SKM-1 (cell line): ENCODE measurements around the gene MOB3A.

ENCODE experiments used
- DNase-seq: peaks from one replicate; lab custom pipeline; 2025; ENCODE audit not compliant: unreplicated experiment; lab: John Stamatoyannopoulos, UW

The MOB3A gene

GRCh38 chr19:2123682-2124387 lies 27.7 kb upstream of the MOB3A start:
- no peak for DNase-seq

GRCh38 chr19:2122982-2123381 lies 26.9 kb upstream of the MOB3A start:
- DNase-seq: no peak

GRCh38 chr19:2122251-2122650 lies 26.1 kb upstream of the MOB3A start:
- DNase-seq: no peak

GRCh38 chr19:2121416-2122051 lies 25.4 kb upstream of the MOB3A start:
- DNase-seq: no peak

GRCh38 chr19:2120821-2121220 lies 24.7 kb upstream of the MOB3A start:
- DNase-seq: no peak

- no peak for DNase-seq
Observed at GRCh38 chr19:2119921-2120785, 24.0 kb upstream of the MOB3A start.

- DNase-seq: no peak
Observed at GRCh38 chr19:2118438-2118837, 22.3 kb upstream of the MOB3A start.

- no peak for DNase-seq
Observed at GRCh38 chr19:2117215-2117960, 21.3 kb upstream of the MOB3A start.

- DNase-seq: no peak
Observed at GRCh38 chr19:2116507-2116906, 20.4 kb upstream of the MOB3A start.

- no peak for DNase-seq
Observed at GRCh38 chr19:2115911-2116426, 19.8 kb upstream of the MOB3A start.

- DNase-seq: no peak
Observed at GRCh38 chr19:2115324-2115723, 19.2 kb upstream of the MOB3A start.

GRCh38 chr19:2114821-2115220 lies 18.7 kb upstream of the MOB3A start:
- no peak for DNase-seq

- DNase-seq: no peak
Observed at GRCh38 chr19:2114218-2114617, 18.1 kb upstream of the MOB3A start.

GRCh38 chr19:2113439-2114211 lies 17.5 kb upstream of the MOB3A start:
- no peak for DNase-seq

GRCh38 chr19:2112516-2113320 lies 16.6 kb upstream of the MOB3A start:
- no peak for DNase-seq

GRCh38 chr19:2111886-2112285 lies 15.8 kb upstream of the MOB3A start:
- no peak for DNase-seq

GRCh38 chr19:2111425-2111824 lies 15.3 kb upstream of the MOB3A start:
- DNase-seq: no peak

- no peak for DNase-seq
Observed at GRCh38 chr19:2110822-2111221, 14.7 kb upstream of the MOB3A start.

GRCh38 chr19:2109046-2109864 lies 13.1 kb upstream of the MOB3A start:
- DNase-seq: no peak
